CD4-positive, alpha-beta T cell treated with Interleukin-21 for 1 hour (primary cell): Measurements from ENCODE around the gene EDC4.

ENCODE experiments used
- DNase-seq: peaks from one replicate; pipeline ENCODE4 v3.0.0-alpha.2; 2020

Gene EDC4

DNA sequence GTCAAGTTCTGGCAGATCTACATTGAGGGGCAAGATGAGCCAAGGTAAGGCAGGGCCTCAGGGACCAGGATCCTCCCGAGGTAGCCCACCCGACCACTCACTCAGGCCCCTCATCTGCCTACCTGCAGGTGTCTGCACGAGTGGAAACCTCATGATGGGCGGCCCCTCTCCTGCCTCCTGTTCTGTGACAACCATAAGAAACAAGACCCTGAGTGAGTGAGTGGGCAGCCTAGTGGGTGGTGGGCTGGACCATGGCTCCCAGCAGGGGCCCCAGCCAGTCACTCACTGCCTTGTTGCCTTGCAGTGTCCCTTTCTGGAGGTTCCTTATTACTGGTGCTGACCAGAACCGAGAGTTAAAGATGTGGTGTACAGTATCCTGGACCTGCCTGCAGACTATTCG lies 5.4 kb downstream of the EDC4 start:
- DNase-seq, result no peak

DNA sequence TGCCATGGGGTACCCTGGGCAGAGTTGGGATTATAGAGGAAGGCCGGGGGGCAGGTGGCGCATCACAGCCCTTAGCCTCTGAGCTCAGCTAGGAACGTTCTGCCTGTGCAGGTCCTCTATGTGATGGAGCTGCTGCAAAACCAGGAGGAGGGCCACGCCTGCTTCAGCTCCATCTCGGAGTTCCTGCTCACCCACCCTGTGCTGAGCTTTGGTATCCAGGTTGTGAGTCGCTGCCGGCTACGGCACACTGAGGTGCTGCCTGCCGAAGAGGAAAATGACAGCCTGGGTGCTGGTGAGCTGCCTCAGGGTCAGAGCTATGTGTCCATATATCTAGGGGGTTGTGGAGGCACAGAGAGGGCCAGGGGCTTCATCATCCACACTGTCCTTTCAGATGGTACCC lies 6.0 kb downstream of the EDC4 start:
- DNase-seq, result no peak

DNA sequence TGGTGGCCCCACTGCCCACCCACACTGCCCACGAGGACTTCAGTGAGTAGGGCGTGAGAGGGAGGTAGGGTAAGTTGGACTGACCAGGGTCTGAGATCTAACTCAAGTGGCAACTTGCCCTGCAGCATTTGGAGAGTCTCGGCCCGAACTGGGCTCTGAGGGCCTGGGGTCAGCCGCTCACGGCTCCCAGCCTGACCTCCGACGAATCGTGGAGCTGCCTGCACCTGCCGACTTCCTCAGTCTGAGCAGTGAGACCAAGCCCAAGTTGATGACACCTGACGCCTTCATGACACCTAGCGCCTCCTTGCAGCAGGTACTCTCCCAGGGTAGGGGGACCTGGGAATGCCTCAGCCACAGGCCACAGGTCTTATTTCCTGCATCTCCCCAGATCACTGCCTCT lies 6.6 kb downstream of the EDC4 start:
- DNase-seq, result no peak

DNA sequence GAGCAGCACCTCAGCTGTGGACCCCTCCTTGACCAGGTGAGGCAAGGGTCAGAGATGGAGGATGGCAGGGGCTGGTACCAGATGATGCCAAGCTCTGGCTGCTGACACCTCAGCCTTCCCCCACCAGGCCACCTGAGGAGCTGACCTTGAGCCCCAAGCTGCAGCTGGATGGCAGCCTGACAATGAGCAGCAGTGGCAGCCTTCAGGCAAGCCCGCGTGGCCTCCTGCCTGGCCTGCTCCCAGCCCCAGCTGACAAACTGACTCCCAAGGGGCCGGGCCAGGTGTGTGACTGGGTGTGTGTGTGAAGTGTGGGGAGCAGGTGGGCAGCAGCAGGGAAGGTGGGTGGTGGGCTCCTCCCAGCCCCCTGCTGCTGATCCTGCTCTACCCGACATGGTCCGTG lies 7.1 kb downstream of the EDC4 start:
- no peak for DNase-seq

DNA sequence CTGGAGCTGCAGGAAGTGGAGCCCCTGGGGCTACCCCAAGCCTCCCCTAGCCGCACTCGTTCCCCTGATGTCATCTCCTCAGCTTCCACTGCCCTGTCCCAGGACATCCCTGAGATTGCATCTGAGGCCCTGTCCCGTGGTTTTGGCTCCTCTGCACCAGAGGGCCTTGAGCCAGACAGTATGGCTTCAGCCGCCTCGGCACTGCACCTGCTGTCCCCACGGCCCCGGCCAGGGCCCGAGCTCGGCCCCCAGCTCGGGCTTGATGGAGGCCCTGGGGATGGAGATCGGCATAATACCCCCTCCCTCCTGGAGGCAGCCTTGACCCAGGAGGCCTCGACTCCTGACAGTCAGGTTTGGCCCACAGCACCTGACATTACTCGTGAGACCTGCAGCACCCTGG lies 7.7 kb downstream of the EDC4 start:
- DNase-seq, result no peak

DNA sequence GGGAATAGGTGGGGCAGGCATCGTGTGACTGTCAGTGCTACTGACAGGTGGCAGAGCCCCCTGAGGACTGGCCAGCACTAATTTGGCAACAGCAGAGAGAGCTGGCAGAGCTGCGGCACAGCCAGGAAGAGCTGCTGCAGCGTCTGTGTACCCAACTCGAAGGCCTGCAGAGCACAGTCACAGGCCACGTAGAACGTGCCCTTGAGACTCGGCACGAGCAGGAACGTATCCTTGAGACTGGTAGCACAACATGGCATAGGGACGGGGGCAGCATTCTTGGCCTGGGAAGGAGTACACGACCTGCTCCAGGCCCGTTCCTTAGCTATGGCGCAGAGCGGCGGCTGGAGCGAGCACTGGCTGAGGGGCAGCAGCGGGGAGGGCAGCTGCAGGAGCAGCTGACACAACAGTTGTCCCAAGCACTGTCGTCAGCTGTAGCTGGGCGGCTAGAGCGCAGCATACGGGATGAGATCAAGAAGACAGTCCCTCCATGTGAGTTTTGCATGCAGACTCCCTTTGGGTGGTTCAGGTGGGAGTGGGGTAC lies 8.8 kb downstream of the EDC4 start:
- DNase-seq, result no peak

DNA sequence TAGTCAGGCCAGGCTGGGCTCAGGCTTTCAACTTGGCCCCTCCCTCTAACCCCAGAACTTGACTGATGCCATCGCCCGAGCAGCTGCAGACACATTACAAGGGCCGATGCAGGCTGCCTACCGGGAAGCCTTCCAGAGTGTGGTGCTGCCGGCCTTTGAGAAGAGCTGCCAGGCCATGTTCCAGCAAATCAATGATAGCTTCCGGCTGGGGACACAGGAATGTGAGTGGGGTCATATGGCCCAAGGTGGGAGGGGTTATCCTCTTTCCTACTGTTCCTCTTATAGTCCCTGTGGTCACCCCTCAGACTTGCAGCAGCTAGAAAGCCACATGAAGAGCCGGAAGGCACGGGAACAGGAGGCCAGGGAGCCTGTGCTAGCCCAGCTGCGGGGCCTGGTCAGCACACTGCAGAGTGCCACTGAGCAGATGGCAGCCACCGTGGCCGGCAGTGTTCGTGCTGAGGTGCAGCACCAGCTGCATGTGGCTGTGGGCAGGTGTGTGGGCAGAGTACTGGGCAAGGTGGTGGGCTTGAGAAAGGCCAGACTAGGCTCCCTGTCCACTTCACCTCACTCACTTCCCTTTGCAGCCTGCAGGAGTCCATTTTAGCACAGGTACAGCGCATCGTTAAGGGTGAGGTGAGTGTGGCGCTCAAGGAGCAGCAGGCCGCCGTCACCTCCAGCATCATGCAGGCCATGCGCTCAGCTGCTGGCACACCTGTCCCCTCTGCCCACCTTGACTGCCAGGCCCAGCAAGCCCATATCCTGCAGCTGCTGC lies 9.7 kb downstream of the EDC4 start:
- DNase-seq, result no peak

DNA sequence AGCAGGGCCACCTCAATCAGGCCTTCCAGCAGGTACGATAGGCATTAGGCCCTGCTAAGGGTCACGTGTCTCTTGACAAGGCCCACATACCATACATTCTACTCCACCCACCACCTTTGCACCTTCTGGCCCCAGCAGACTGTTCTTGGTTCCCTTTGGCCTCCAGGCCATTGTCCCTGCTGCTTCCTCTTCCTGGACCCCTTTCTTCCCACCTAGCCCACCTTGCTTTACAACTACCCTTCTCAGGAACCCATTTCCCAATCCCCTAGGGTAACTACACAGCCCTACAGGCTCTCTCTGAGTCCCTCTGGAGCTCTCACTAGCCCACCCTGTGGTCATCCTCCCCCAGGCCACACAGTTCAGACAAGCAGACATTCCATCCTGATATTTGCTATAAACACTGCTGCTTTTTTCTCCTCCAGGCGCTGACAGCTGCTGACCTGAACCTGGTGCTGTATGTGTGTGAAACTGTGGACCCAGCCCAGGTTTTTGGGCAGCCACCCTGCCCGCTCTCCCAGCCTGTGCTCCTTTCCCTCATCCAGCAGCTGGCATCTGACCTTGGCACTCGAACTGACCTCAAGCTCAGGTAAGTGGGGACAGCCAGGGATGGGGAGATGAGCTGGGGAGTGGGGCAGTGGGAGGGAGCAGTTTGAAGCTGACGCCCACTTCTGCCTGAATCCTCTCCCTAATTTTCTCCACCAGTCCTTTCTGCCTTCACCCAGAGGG lies 10.5 kb downstream of the EDC4 start:
- no peak for DNase-seq

DNA sequence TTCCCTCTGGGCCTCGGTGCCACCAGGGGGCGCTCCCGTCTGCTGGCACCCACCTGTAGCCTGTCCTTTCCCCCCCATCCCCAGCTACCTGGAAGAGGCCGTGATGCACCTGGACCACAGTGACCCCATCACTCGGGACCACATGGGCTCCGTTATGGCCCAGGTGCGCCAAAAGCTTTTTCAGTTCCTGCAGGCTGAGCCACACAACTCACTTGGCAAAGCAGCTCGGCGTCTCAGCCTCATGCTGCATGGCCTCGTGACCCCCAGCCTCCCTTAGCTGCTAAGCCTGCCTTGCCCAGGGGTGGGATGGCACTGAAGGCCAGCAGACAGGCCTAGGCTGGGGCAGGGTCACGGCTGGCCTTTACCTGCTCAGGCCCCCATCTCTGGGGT lies 11.0 kb downstream of the EDC4 start:
- peak; percentile 74 for DNase-seq

DNA sequence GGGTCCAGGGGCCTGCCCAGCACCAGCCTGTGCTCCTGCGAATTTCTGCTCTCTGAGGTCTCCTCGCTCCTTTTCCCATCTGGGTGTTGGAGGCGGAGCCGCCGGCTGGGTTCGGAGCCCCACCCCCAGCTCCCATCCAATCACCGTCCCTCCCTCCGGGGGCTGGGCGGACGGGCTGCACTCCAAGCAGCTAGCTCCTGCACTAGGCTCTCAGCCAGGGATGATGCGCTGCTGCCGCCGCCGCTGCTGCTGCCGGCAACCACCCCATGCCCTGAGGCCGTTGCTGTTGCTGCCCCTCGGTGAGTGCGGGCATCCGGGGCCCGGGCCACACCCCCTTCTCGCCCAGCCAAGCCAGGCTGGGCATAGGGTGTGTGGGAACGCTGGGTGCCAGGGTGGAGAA lies 11.8 kb downstream of the EDC4 start, which contains the start of gene NRN1L:
NRN1L (plus strand) TSS at position 202 of the 400 bp plus-strand sequence; CDS start at position 221, 19 bp downstream.
- DNase-seq, result no peak

DNA sequence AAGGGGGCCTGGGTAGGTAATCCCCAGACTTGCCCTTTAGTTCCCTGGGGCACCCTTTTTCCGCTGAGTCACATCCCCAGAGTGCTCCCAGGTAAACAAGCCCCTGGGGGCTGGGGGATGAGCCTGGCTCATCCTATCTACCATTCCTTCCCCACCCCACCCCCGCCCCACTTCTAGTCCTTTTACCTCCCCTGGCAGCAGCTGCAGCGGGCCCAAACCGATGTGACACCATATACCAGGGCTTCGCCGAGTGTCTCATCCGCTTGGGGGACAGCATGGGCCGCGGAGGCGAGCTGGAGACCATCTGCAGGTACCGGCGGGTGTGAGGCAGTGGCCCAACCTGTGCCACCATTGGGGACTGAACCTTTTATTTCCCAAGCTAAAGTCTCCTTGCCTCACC lies 12.7 kb downstream of the EDC4 start:
- DNase-seq, result no peak

DNA sequence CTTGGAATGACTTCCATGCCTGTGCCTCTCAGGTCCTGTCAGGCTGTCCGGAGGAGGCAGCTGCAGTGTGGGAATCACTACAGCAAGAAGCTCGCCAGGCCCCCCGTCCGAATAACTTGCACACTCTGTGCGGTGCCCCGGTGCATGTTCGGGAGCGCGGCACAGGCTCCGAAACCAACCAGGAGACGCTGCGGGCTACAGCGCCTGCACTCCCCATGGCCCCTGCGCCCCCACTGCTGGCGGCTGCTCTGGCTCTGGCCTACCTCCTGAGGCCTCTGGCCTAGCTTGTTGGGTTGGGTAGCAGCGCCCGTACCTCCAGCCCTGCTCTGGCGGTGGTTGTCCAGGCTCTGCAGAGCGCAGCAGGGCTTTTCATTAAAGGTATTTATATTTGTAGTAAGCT lies 13.1 kb downstream of the EDC4 start:
- no peak for DNase-seq

DNA sequence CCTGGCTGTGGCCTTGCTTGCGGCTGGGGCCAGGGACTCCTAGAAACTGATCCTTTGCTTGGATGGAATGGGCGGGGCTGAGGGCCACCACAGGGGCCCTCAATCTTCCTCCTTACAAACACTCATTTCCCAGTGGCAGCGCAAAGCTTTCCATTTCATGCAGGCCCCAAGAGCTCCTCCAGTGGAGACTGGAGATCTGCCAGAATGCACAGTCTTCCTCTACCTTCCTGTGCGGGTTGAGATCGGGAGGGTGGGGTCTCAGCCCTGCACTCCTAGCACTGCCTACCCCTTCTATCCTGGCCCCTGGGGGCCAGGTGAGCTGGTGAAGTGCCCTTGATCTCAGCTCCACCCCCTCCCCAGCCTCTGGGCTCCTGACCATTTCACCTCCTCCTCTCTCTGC lies 13.5 kb downstream of the EDC4 start:
- no peak for DNase-seq

DNA sequence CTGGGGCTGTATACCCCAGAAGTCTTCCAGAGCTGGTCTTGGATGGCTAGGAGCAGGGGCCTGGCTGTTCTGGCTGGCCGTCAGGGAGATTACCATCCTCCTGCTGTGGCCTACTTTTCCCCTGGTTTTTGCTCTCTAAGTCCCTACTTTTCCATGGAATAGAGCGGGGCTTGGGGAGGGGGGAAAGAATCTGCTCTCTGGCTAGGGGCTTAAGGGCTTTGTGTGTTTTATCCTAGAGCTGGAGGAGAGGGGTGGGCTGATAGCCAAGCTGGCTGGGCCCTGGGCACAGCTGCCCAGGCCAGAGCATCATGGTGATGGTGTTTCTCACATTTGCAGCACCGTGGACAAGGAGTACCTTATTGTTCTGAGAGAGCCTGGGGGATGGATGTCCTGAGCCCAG lies 15.5 kb downstream of the EDC4 start:
- DNase-seq, result no peak

DNA sequence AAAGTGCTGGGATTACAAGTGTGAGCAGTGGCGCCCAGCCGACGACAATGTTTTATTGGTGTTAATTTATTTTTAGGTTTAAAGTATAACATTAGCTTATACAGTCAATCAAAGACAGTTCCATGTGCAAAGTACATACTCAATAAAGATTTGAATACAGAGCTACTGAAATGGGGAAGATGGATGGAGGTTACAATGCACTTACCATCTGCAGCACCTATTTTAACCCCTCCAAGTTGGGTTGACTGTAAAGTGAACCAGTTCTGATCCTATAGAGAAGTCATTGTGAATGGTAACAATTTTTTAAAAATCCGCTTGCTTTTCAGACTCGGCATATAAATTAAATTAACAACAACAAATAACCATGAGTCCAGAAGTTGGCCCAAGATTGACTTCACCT lies 19.5 kb downstream of the EDC4 start:
- DNase-seq, result no peak

DNA sequence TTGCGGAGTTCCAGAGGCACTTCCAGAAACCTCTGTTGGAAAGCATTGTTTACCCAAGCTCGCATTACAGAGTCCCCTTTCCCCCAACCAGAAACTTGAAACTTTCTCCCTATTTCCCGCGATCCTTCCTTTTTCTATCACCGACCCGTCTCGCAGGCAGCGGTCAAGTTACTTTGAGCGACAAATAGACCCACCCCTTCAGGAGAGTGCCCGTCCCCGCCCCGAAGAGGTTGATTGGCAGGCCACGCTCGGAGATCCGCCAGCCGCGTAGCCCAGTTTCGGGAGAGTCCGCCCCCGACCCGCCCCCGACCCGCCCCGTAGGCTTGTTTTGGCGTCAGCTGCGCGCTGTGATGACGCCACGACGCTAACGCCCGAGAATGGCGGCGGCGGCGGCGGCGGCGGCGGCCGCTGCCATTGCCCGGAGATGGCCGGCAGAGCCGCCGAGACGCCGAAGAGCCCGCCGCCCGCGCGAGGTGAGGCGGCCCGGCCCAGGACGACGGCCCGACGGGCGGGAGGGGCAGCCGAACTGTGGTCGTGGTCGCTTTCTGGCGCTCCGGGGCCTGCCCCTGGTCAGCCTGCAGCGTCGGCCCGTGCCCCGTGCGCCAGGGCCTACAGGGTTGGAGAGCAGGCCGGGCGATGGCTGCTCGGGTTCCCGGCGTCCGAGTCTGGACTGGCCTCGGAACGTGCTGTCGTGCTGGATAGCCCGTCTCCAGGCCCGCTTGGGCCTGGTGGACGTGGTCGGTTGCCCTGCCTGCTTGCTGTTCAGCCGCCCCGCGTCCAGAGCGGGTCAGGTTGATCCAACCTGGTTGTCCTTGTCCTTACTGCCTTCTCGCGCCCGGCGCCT lies 20.3 kb downstream of the EDC4 start, which contains the start of gene PSKH1:
PSKH1 (plus strand) TSS at position 356 of the 844 bp plus-strand sequence. CDS start 15,496 bp downstream, outside the sequence.
- peak; percentile 93 for DNase-seq

DNA sequence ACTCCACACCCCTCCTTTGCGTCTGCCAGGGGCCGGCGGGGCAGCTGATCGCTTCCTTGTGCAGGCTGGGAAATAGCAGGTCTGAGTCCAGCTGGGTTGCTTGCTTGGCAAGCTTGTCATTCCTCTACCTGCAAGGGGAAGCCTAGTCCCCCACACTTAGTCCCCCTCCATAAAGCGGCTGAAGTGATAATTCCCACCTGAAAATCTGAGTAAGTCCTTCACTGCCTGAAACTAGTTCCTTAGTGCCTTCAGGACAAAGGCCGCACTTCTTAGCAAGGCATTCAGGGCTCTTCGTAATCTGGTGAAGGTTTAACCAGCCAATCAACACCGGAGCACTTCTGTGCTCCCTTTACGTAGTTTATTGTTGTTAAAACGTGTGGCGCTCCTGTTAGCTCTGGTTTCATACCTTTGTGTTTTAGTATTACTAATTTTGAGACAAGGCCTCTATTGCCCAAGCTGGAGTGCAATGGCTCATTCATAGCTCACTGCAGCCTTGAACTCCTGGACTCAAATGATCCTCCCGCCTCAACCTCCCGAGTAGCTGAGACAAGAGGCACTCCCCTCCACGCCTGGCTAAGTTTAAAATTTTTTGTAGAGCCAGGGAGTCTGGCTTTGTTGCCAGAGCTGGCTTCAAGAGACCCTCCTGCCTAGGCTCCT lies 21.0 kb downstream of the EDC4 start:
- no peak for DNase-seq

DNA sequence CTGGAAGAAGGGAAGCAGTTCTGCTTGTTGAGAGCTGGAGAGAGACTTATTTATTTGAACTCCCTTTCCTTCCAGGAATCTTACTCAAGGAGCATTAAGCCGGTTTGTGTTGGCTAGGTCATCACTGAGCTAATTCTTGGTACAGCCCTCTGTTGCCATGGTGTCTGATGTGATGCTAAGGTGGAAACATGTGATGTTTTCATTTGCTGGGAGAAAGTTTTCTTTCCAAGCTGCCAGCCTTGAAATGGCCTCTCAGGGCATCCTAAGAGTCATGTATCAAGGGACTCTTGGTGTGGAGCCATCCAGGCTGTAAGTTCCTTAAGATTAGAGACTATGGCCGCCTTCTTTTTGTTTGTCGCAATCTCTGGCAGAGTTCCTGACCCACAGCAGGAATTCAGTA lies 24.4 kb downstream of the EDC4 start:
- DNase-seq, result no peak

DNA sequence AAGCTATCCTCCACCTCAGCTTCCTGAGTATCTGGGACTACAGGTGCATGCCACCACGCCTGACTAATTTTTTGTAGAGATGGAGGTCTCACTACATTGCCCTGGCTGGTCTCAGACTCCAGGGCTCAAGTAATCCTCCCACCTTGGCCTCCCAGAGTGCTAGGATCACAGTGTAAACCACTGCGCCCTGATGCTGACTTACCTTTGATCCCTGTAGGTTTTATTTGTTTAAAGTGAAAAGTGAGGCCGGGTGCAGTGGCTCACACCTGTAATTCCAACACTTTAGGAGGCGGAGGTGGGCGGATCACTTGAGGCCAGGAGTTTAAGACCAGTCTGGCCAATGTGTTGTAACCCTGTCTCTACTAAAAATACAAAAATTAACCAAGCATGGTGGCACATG lies 28.9 kb downstream of the EDC4 start:
- DNase-seq, result no peak

DNA sequence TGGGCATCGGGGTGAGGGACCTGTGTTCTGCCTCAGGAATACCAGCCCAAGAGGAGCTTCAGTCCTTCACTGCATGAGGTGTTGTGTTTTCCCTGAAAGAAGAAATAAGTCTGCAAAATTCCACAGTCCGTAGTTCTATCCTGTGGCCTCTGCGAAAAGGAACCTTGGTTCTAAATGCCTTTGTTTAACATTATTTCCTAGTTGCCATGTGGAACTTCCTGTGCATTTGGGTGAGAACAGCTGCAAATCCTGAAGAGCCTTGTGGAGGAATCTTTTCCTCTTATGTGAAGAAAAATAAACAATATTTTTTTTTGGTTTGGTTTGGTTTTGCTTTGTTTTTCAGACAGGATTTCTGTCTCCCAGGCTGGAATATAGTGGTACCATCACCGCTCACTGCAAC lies 30.0 kb downstream of the EDC4 start:
- no peak for DNase-seq

DNA sequence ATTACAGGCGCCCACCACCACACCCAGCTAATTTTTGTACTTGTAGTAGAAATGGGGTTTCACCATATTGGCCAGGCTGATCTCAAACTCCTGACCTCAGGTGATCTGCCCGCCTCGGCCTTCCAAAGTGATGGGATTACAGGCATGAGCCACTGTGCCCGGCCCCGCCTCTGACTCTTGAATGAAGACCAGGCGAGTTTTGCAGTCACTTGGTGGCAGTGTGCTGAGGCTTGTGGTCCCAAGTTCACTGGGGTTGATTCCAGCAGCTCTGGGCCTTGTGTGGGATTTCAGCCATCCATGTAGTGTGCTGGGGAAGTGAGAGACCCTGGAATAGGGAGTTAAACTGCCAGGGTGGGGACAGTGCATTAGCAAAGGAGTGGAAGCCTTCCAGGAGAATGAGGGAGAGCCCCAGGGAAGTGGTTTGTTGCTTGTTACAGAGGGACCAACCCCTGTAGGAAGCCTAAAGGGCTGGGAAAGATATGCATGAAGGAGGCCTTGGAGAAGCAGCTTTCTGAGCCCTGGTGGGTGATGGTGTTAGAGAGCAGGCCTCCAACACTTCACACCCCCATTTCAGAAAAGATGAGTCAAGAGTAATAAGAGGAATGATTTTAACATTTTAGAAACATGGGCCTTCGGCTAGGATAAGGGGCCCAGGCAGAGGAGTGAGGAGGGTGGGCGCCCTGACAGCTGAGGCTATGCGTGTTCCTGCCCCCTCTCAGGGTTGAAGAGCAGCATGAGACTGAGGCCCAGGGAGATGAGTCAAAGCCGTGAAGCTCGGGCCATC lies 34.7 kb downstream of the EDC4 start:
- no peak for DNase-seq
